Measurements from ENCODE around the gene CBX2.

CBX2 gene

GRCh38 chr17:79799174-79799537 is 21.2 kb downstream of the CBX2 start:
- no peak for DNase-seq (ENCODE audit: low read depth in 2 of 2)

DNA sequence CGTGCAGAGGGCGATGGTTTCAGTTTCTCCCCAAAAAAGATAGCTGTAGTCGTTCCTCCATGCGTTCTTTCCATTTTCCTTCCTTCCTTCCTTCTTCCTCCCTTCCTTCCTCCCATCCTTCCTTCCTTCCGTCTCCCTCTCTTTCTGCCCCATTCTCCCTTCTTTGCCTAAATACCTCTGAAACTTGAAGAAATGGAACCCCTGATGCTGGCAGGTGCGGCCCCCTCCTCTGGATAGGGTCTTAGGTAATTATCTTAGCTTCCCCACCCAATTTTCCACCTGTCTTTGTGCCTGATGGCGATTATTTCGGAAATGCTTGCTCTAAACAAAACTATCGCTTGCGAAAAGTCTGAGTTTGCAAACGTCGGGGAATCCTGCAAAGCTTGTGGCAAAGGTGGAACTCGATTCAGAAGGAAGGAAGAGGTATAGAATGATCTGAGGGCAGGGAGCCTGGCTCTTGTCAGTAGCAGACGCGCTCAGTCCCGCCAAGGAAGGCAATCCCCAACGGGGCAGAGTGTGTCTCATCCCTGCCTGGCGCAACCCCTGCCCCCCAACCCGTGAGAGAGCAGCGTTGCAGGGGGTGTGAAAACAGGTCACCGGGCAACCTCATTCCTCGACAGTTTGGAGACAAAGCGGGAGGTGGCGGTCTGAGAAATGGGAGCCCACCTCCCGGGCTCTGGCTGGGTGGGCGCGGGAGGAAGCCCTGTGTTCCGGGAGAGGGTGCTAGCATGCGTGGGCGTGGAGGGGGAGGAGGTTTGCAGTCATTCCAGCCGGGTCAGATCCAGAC is 21.8 kb downstream of the CBX2 start:
- DNase-seq (ENCODE audit: low read depth in 2 of 2), result no peak

- DNase-seq (ENCODE audit: low read depth in 2 of 2), result no peak
Measured at GRCh38 chr17:79800325-79801155, 22.6 kb downstream of the CBX2 start.

- no peak for DNase-seq (ENCODE audit: low read depth in 2 of 2)
Measured at GRCh38 chr17:79801156-79802038, 23.4 kb downstream of the CBX2 start.

- DNase-seq (ENCODE audit: low read depth in 2 of 2), result no peak
Measured at GRCh38 chr17:79802039-79802735, 24.2 kb downstream of the CBX2 start.

DNA sequence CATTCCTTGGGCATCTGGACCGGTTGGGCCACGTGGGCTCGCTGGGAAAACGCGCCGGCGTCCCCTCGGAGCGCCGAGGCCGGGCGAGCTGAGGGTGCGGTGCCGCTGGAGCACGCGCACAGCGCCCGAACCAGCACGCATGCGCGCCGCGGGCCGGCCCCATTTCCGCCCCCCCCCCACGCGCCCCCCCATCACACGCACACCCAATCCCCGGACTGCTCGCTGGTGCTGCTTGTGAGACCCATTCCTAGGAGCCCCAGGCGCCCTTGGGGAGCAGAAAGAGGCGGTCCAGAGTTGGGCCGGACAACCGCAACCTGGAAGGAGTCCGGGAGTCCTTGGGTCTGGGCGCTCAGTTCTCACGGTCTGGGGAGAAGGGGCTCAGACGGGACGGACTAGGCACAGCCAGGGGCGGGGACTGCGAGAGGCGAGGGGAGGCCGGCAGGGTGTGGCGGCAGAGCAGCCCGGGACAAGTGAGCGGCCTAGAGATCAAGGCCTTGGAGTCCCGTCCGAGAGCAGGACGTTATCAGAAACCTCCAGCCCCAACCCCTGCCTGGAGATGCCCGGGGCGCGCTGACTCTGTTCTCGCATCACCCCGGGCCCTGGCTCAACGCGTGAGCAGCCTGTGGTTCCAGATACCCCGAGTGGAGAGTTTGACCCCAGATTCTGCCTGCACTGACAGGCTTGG is 24.9 kb downstream of the CBX2 start:
- no peak for DNase-seq (ENCODE audit: low read depth in 2 of 2)

DNA sequence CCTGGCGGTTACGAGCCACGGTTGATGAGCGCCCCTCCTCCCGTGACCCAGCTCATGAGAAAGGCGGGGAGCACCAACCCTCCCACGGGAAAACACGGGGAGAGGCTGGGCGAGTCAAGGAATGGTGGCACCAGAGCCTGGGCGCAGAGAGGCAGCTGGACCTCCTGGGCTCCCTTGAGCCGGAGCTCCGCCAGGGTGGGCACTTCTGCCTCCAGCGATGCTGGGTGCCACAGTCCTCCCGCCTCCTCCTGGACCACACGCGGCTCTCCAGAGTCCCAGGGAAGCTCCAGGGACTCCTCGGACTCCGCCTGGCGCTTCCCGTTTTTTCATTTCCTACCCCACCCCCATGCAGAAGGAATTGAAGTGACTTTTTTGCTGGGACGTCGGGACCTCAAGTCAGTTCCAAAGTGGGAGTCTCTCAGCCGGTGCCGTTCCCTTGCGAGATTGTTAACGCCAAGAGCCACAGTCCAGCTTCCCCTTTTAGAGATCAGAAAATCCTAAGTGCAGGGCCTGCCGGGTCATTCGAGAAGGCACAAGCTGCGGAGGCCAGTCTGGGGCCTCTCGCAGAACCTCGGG is 25.6 kb downstream of the CBX2 start:
- DNase-seq (ENCODE audit: low read depth in 2 of 2), result no peak

DNA sequence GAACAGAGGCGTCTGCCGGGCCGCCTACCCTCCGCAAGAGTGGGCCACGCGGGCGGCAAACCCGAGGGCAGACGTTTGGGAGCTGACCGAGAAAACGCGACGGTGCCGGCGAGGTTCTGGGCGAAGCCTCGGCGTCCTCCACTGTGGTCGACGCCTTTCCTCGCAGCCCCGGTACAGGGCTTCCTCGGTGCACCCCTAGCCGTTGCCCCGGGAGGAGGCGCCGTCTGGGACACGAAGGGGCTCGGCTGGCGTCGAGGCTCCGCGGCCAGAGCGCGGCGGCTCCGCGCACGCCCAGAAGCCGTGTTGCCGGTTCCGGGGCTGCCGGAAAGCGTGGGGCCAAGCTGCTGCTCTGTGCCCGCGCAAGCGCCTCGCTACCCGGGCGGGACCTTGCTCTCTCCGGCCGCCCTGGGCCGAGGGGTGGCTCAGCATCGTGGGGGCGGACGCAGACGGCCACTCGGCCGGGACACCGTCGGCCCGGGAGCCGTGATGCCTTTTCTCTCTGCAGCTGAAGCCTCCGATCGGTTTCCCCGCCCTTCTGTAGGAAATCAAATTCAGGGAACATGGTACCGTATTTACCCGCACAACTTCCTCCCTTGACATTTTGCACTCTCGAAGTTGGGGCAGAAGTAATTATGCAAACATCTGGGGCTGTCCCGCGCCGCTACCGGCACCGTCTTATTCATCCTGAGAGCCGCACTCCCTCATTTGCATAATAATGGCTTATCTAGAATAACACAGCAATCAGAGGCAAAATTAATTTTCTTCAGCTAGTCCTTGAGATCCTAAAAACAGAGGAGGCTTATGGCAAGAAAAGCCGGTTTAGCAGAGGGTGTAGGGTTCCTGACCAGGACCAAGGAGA is 26.3 kb downstream of the CBX2 start:
- DNase-seq (ENCODE audit: low read depth in 2 of 2), result peak; percentile 55 to 63

- DNase-seq (ENCODE audit: low read depth in 2 of 2), result no peak
Measured at GRCh38 chr17:79804856-79805696, 27.1 kb downstream of the CBX2 start.

GRCh38 chr17:79806446-79806760 is 28.5 kb downstream of the CBX2 start:
- no peak for DNase-seq (ENCODE audit: low read depth in 2 of 2)

DNA sequence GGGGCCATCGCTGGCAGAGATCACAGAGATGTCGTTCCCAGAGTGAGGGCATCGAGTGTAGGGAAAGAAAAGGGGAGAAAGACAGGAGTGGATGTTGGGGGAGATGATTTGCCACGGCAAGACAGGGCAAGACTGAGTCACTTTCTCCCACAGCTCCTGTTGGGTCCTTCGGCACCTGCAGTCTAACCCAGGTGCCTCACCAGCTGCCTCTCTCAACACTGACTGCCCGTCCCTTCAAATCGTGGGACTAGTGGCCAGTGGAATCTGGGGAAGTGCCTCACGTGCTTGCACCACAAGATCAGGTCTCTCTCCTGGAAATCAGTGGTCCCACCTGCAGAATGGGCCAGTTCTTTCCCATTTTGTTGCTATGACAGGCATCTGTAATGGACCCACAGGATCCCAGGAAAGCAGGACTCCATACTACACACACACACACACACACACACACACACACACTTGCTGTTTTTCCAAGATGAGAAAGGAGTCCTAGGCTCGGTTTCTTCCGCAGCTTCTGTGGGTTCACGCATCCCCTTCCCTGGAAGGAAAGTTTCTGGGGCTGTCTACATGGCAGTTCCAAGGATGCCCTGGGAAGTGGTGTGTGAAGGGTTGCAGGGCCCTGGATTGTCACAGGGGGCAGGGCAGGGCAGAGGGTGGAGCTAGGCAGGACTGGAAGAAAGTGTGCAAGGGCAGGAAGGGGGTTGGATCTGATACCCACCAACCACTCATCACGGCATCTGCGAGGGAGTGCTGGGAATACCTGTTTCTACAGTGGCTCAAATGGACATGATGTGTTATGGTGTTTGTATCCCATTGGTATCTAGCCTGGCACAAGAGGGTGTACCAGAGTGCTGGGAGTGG is 29.1 kb downstream of the CBX2 start:
- no peak for DNase-seq (ENCODE audit: low read depth in 2 of 2)

DNA sequence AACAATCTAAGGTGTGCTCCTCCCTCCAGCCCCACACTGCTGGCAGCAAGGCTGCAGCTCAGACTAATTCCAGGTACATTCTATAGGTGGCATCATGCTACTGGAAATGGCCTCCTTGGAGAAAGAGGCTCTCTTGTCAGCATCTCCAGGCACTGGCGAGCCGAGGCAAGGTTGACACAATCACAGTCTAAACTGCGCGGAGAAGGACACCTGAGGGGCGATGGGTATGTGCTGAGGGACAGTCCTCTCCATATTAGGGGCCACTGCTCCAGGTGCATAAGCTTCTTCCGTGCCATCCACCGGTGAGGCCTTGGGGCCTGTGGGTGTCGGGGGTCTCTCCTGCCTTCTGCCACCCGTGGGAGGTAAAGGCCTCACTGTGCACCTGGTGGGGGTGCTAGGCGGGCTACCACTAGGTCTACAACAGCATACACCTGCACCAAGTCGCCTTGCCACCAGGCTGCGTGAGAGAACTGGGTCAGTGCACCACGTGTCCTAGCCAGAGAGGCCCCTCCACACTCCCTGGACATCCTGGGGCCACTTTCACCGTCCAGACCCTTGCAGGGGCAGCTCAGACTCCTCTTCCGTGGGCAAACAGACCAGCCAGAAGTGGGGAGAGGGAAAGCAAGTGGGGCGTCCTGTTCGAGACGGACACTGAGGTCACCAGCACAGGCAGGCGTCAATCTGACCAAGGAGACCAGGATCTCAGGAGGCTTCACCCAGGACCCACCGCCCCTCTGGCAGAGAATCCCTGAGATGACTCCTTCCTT is 31.0 kb downstream of the CBX2 start:
- no peak for DNase-seq (ENCODE audit: low read depth in 2 of 2)

- DNase-seq (ENCODE audit: low read depth in 2 of 2), result no peak
Measured at GRCh38 chr17:79809530-79810129, 31.7 kb downstream of the CBX2 start.

GRCh38 chr17:79810130-79811010 is 32.4 kb downstream of the CBX2 start:
- peak; percentile 72 to 85 for DNase-seq (ENCODE audit: low read depth in 2 of 2)

DNA sequence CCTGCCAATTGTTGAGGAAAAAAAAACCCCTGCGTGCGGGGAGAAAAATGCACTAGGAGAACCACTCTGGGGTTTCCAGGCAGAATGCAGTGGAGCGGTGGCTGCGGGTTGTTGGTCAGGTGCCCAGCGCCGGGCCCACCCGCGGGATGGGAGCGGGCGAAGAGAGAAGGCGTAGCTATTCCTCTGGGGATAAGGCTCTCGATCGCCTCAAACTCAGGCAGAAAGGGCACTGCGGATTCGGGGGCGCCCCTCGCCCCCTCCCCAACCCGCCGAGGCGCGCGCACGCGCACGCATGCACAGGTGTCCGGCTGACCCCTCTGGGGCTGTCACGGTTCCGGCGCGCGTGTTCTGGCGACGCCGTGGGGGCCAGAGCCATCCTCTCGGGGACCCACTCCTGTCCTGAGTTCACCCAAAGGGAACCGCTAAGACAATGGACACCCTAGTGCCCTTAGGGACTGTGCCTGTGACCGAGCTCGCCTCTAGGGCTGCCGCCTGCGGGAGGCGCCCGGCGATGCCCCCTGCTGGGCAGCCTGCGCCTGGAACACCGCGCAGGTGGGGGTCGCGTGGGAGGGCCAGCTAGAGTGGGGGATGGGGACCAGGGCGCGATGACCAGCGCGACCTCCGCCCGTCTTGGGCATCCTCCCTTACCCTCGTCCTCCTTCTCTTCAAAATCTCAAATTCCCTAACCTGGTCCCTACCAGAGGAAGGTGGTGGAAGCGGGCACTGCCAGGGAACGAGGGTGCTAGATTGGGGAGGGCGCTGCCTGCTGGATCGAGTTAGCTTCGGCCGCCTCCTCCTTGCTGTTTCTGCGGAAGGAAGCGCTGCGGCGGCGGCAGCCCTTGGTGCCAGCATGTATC is 33.3 kb downstream of the CBX2 start:
- DNase-seq (ENCODE audit: low read depth in 2 of 2), result no peak

Data from stimulated activated CD8-positive, alpha-beta memory T cell treated with anti-CD3 and anti-CD28 coated beads, Interleukin-7, amount 100 ng/mL, for 4 hours (primary cell).